Esophagus squamous epithelium (tissue), 5 donors: Measurements from ENCODE around the gene ERRFI1. TPM values are rescaled to one million over a fixed set of nuclear protein-coding genes. Genes with fewer than 3 reads are reported as not detected.

ENCODE experiments used
- DNase-seq: peaks from one replicate; lab custom pipeline; 2025; lab: John Stamatoyannopoulos, UW
- H3K27ac ChIP-seq, 4 donors: fragments of 200-600 bp; sonication (generic); one replicate each; pipeline ENCODE4 v1.5.1; 2016 to 2019; ENCODE audit warnings: mild to moderate bottlenecking in 1 of 4
- H3K27me3 ChIP-seq, 4 donors: fragments of 200-600 bp; sonication (generic); 1 replicate in 3 of 4; 2 replicates in 1 of 4; pipeline versions ENCODE4 v1.5.1 to v1.6.0; 2017 to 2021; ENCODE audit warnings: antibody characterized with exemption in 1 of 4
- H3K36me3 ChIP-seq, 3 donors: fragments of 200-600 bp; sonication (generic); one replicate each; pipeline ENCODE4 v1.5.1; 2016 to 2019
- H3K4me1 ChIP-seq, 3 donors: fragments of 200-600 bp; sonication (generic); one replicate each; pipeline ENCODE4 v1.5.1; 2017 to 2019
- H3K4me3 ChIP-seq, 4 donors: fragments of 200-600 bp; sonication (generic); 1 replicate in 3 of 4; 2 replicates in 1 of 4; pipeline ENCODE4 v1.5.1; 2016 to 2019; ENCODE audit warnings: mild to moderate bottlenecking in 2 of 4, moderate library complexity in 1 of 4
- H3K9me3 ChIP-seq, 3 donors: fragments of 200-600 bp; sonication (generic); one replicate each; pipeline ENCODE4 v1.5.1; 2016 to 2019
- CTCF ChIP-seq, 6 experiments: fragments of 450-650 bp in 4 of 6; fragments of 200-600 bp in 2 of 6; sonication (generic) in 2 of 6; IDR thresholded peaks; one replicate each; pipeline ENCODE4 v1.5.1; 2016 to 2019; ENCODE audit warnings: antibody characterized with exemption in 6 of 6, mild to moderate bottlenecking in 4 of 6, moderate library complexity in 4 of 6
- POLR2A ChIP-seq, 4 donors: fragments of 450-650 bp; IDR thresholded peaks; one replicate each; pipeline ENCODE4 v1.6.1; 2017; ENCODE audit warnings: antibody characterized with exemption in 4 of 4, mild to moderate bottlenecking in 4 of 4, moderate library complexity in 3 of 4
- WGBS, 2 donors: methylation state at CpG; one replicate each; pipeline ENCODE4 v1.1.5; 2018; 5-methylcytosine and 5-hydroxymethylcytosine counted together
- intact Hi-C: fragments of 100-400 bp; cut with DNase I; formaldehyde crosslinking; loops from one replicate; pipeline ENCODE4 v1.15.0; 2022
- total RNA-seq, 4 donors: library from RNA; depleted of rRNA; stranded (reverse); fragments of >200 nt; gene quantifications; one replicate each; pipeline ENCODE4 v1.1.0, GENCODE V29; 2016
- donor health status: DM: yes; HTN: yes; CAD: no.

ERRFI1 gene
- total RNA-seq, 4 donors from 2014 or later = 23.3 to 95.9 (median 49.3) TPM

DNA sequence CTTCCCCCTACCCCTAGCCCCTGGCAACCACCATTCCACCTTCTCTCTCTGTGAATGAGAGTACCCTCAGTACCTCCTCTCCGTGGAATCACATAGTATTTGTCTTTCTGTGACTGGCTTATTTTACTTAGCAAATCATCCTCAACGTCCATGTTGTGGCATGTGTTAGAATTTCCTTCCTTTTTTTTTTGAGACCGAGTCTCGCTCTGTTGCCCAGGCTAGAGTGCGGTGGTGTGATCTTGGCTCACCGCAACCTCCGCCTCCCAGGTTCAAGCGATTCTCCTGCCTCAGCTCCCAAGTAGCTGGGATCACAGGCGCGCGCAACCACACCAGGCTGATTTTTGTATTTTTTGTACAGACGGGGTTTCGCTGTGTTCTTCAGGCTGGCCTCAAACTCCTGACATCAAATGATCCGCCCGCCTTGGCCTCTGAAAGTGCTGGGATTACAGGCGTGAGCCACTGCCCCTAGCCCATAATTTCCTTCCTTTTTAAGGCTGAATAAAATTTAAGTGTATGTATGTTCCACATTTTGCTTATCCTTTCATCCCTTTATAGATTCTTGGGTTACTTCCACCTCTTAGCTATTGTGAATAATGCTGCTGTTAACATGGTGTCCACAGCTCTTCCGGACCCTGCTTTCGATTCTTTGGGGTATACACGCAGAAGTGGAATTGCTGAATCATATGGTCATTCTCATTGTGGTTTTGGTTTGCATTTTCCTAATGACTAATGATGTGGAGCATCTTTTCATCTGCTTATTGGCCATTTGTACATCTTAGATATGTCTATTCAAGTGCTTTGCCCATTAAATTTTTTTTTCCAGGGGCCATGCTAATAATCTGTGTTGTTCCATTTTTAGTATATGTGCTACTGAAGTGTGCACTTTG lies 32.3 kb downstream of the ERRFI1 start:
- 74 to 79% methylated on average over 19 of the region's 19 CpGs for WGBS, 2 donors
- Histone ChIP-seq H3K9me3 (no peaks in the 10 kb centered on the region), H3K36me3 (no peaks in the 10 kb centered on the region), H3K27ac (no peak overlapping the region), H3K4me3 (no peak overlapping the region), H3K27me3 (no peaks in the 10 kb centered on the region), H3K4me1 (no peaks in the 10 kb centered on the region)
- no peak for DNase-seq
- TF ChIP-seq CTCF (IDR thresholded peaks at IDR 0.05) = no peak
- no peak for TF ChIP-seq POLR2A (IDR thresholded peaks at IDR 0.05)
- intact Hi-C loops = no loop called here

DNA sequence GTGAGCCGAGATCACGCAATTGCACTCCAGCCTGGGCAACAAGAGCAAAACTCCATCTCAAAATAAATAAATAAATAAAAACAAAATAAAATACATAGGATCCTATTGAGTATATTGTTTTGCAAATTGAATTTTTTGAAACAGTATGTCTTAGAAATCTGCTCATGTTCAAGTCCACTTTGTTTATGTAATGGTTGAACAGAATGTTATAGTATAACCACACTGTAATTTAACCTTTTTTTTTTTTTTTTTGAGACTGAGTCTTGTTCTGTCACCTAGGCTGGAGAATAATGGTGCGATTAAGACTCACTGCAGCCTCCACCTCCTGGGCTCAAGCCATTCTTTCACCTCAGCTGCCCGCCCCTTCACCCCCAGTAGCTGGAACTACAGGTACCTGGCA lies 33.2 kb downstream of the ERRFI1 start:
- 94 to 96% methylated on average over 4 of the region's 4 CpGs for WGBS, 2 donors
- no peak for DNase-seq
- no peak overlapping the region for H3K4me3 ChIP-seq

DNA sequence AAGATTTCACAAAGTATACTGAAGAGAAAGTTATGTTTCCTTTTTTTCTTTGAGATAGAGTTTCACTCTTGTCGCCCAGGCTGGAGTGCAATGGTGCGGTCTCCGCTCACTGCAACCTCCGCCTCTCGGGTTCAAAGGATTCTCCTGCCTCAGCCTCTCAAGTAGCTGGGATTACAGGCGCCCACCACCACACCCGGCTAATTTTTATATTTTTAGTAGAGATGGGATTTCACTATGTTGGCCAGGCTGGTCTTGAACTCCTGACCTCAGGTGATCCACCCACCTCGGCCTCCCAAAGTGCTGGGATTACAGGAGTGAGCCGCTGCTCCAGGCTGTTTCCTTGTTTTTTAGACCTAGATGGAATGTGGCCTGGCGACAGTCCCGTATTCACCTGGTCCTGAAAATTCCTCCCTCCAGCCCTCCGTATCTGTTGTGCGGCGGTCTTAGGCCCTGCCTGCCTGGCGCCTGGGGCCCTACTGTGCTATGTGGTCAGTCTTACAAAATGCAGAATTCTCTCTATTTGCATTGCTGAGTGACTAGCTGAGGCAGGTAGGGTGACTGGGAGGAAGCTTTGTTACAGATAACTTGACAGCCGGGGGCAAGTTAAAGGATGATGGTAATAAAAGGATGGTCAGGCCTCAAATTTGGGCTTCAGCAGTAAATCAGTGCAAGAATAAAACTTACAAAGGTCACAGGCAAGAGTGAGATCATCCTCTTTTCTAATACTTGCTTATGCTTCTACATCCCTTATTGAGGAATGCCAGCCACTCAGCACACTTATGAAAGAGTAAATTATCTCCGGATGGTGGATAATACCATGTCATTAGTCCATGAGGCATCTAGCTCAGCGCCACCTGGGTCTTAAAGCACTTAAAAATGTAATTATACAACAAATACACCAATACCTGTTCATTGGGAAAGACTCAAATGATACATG lies 34.3 kb downstream of the ERRFI1 start:
- no peaks in the 10 kb centered on the region for H3K27me3 ChIP-seq
- no peak for TF ChIP-seq CTCF (IDR thresholded peaks at IDR 0.05)
- no peak for TF ChIP-seq POLR2A (IDR thresholded peaks at IDR 0.05)
- no peaks in the 10 kb centered on the region for H3K4me1 ChIP-seq
- peaks cover 0 to 9% (median 3%) of the 10 kb centered on the region in 3 donors for H3K36me3 ChIP-seq
- no peaks in the 10 kb centered on the region for H3K9me3 ChIP-seq
- intact Hi-C loops = no loop called here
- no peak overlapping the region for H3K27ac ChIP-seq
- DNase-seq = no peak
- H3K4me3 ChIP-seq = no peak overlapping the region
- 84 to 88% methylated on average over 12 to 15 of the region's 18 CpGs for WGBS, 2 donors

More for the DNA sequence above, 33.2 kb downstream of the ERRFI1 start:
- no peaks in the 10 kb centered on the region for H3K4me1 ChIP-seq
- intact Hi-C loops = no loop called here
- TF ChIP-seq CTCF (IDR thresholded peaks at IDR 0.05) (no peak), POLR2A (IDR thresholded peaks at IDR 0.05) (no peak)
- H3K9me3 ChIP-seq = no peaks in the 10 kb centered on the region
- H3K27me3 ChIP-seq = no peaks in the 10 kb centered on the region
- H3K36me3 ChIP-seq = peaks cover 0 to 3% (median 0%) of the 10 kb centered on the region in 3 donors
- no peak overlapping the region for H3K27ac ChIP-seq

- no peak overlapping the region for H3K4me3 ChIP-seq
- no peak for DNase-seq
- no peaks in the 10 kb centered on the region for H3K9me3 ChIP-seq
- TF ChIP-seq CTCF (IDR thresholded peaks at IDR 0.05) (no peak), POLR2A (IDR thresholded peaks at IDR 0.05) (no peak)
- 63 to 73% methylated on average over 2 of the region's 2 CpGs for WGBS, 2 donors
- peaks cover 2 to 28% (median 13%) of the 10 kb centered on the region in 3 donors for H3K36me3 ChIP-seq
- H3K4me1 ChIP-seq = no peaks in the 10 kb centered on the region
- intact Hi-C loops = loop anchor here (10.0 kb wide), 1 partner anchor 325 kb away; the partner anchor contains the start of gene SLC45A1
- peak overlapping the region in 1 of 4 donors; percentile 9 for H3K27ac ChIP-seq
- no peaks in the 10 kb centered on the region for H3K27me3 ChIP-seq
These were observed 36.2 kb downstream of the ERRFI1 start for GRCh38 chr1:7989762-7990428.
